Sigmoid colon (tissue), 7 donors: ENCODE data around the gene NR6A1. TPM values are rescaled to one million over a fixed set of nuclear protein-coding genes. Genes with fewer than 3 reads are reported as not detected.

ENCODE experiments used
- DNase-seq: peaks from one replicate; pipeline ENCODE4 v3.0.0-alpha.2; 2019
- H3K27ac ChIP-seq, 4 donors: fragments of 200-600 bp; sonication (generic); one replicate each; pipeline ENCODE4 v1.5.1; 2016 to 2019; ENCODE audit warnings: mild to moderate bottlenecking in 1 of 4
- H3K27me3 ChIP-seq, 3 donors: fragments of 200-600 bp; sonication (generic); one replicate each; pipeline ENCODE4 v1.5.1; 2019; ENCODE audit warnings: mild to moderate bottlenecking in 1 of 3
- H3K36me3 ChIP-seq, 4 donors: fragments of 200-600 bp; sonication (generic); one replicate each; pipeline ENCODE4 v1.5.1; 2016 to 2019
- H3K4me1 ChIP-seq, 4 donors: fragments of 200-600 bp; sonication (generic); one replicate each; pipeline ENCODE4 v1.5.1; 2017 to 2019
- H3K4me3 ChIP-seq, 4 donors: fragments of 200-600 bp; sonication (generic); one replicate each; pipeline ENCODE4 v1.5.1; 2017 to 2019; ENCODE audit warnings: mild to moderate bottlenecking in 2 of 4, moderate library complexity in 1 of 4
- H3K9me3 ChIP-seq, 4 donors: fragments of 200-600 bp in 3 of 4; sonication (generic) in 3 of 4; one replicate each; pipeline versions ENCODE4 v1.5.1 to v1.6.1; 2013 to 2019
- EP300 ChIP-seq, 4 donors: sonication (generic); formaldehyde crosslinking; IDR thresholded peaks; one replicate each; pipeline ENCODE4 v1.6.1; 2017; ENCODE audit warnings: antibody characterized with exemption in 4 of 4
- POLR2A ChIP-seq, 2 donors: fragments of 450-650 bp; IDR thresholded peaks; one replicate each; pipeline ENCODE4 v1.6.1; 2016; ENCODE audit warnings: antibody characterized with exemption in 2 of 2, mild to moderate bottlenecking in 2 of 2, moderate library complexity in 2 of 2
- POLR2AphosphoS5 ChIP-seq, 4 donors: sonication (generic); formaldehyde crosslinking; IDR thresholded peaks; one replicate each; pipeline ENCODE4 v1.6.1; 2017; ENCODE audit warnings: antibody characterized with exemption in 4 of 4
- WGBS, 2 donors: extraction: QIAGEN DNeasy Blood & Tissue Kit; methylation state at CpG; one replicate each; pipeline ENCODE4 v1.1.7; 2013; 5-methylcytosine and 5-hydroxymethylcytosine counted together
- intact Hi-C: fragments of 100-400 bp; cut with DNase I; formaldehyde crosslinking; loops from one replicate; pipeline ENCODE4 v1.15.1; 2023
- polyA plus RNA-seq, 3 donors: library from polyadenylated mRNA; stranded (reverse); fragments of 200-250 nt; gene quantifications; one replicate each; pipeline ENCODE4 v1.2.3, GENCODE V29; 2013
- total RNA-seq, 4 donors: library from RNA; depleted of rRNA; stranded (reverse); fragments of >200 nt; gene quantifications; one replicate each; pipeline ENCODE4 v1.1.0, GENCODE V29; 2016
- TF ChIP-seq, protein P1 (sequence below), 4 experiments: fragments of 450-650 bp in 3 of 4; fragments of 200-600 bp in 1 of 4; IDR thresholded peaks; one replicate each; pipeline ENCODE4 v1.5.1; 2016 to 2019; ENCODE audit warnings: antibody characterized with exemption in 4 of 4, mild to moderate bottlenecking in 3 of 4, moderate library complexity in 2 of 4
- donor health status: healthy with polysubstance abuse.
- donor health status: Bipolar disorder and iron deficiency.
- donor health status: healthy.

Gene NR6A1
- total and polyA plus RNA-seq, 7 donors, result 0.60 to 3.0 (median 1.8) TPM

DNA sequence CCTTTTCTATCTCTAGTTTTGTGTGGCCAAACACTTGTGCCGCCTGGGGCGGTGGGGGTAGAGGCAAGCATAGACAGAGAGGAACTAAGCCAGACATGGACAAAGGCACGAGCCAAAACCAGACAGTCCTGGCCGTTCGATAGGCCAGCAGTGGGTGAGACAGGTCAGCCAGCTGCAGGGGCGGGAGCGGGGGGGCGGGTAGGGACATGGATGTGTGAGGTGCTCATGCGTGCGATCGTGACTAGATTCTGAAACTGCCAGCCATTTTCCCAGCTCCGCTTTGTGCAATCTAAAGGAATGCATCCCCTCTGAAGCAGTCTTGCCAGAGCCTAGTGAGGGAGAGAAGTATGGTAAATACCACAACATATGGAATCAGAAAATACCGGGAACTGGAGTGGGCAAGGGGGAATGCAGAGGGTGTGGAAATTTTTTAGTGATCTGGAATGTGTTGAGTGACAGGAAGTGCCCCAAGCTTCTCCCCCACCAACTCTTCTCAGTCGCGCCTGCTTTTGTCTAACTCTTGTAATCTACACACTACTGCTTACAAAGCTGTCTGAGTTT, 111.9 kb downstream of the NR6A1 start:
- TF ChIP-seq EP300 (IDR thresholded peaks at IDR 0.05) (no peak), POLR2A (IDR thresholded peaks at IDR 0.05) (no peak), POLR2AphosphoS5 (IDR thresholded peaks at IDR 0.05) (peak in 1 of 4 donors; percentile 5)
- TF ChIP-seq, protein P1, sequence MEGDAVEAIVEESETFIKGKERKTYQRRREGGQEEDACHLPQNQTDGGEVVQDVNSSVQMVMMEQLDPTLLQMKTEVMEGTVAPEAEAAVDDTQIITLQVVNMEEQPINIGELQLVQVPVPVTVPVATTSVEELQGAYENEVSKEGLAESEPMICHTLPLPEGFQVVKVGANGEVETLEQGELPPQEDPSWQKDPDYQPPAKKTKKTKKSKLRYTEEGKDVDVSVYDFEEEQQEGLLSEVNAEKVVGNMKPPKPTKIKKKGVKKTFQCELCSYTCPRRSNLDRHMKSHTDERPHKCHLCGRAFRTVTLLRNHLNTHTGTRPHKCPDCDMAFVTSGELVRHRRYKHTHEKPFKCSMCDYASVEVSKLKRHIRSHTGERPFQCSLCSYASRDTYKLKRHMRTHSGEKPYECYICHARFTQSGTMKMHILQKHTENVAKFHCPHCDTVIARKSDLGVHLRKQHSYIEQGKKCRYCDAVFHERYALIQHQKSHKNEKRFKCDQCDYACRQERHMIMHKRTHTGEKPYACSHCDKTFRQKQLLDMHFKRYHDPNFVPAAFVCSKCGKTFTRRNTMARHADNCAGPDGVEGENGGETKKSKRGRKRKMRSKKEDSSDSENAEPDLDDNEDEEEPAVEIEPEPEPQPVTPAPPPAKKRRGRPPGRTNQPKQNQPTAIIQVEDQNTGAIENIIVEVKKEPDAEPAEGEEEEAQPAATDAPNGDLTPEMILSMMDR (IDR thresholded peaks at IDR 0.05), result no peak
- H3K4me3 ChIP-seq, result peak overlapping the region; percentile 44 to 56 (median 50)
- H3K9me3 ChIP-seq, result no peaks in the 10 kb centered on the region
- H3K27ac ChIP-seq, result peak overlapping the region; percentile 76 to 84 (median 78)
- peak; percentile 83 for DNase-seq
- intact Hi-C loops, result loop anchor here (5.0 kb wide), 1 partner anchor 42 kb away; no protein-coding TSS in a partner anchor
- no peaks in the 10 kb centered on the region for H3K27me3 ChIP-seq
- H3K4me1 ChIP-seq, result peaks cover 0 to 17% (median 14%) of the 10 kb centered on the region in 4 donors
- WGBS, 2 donors, result 1% methylated on average over 15 of the region's 15 CpGs
- H3K36me3 ChIP-seq, result no peaks in the 10 kb centered on the region

DNA sequence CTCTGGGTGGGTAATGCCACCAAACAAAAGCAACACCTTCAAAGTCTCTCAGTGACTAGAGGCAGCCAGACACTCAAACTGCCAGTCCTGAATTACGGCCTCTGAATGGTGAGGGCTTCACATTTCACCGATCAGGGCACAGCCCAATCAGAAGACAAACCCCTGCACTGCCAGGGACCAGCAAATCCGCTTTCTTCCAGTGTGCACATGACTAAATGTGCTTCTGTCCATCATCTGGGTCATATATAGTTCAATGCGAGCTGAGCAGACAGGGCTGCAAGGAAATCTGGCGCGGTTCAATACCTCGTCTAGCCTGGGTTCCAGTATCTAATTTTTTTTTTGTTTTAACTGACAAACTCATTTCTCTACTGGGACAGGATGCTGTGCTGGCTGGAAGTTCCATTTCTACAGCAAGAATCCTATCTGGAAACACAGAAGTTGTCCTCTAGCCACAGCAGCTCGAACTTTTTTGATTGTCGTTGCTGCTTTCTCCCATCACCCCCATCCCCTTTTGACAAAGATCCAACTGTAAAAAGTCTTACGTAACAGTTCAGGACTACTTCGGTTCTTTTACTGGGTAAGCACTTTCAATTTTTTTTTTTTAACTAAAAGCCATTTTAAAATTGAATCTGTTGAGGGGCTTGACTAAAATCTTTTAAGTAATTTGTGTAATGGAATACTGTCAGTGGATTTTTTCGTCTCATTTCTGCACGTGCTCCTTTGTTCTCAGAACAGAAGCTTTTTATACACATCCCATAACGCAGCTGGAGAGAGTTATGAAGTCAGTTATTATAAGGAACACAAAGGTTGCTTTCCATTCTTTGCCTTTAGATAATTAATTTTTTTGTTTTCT, 112.7 kb downstream of the NR6A1 start:
- 2 to 4% methylated on average over 14 of the region's 14 CpGs for WGBS, 2 donors
- Histone ChIP-seq H3K9me3 (no peaks in the 10 kb centered on the region), H3K4me1 (peaks cover 0 to 17% (median 14%) of the 10 kb centered on the region in 4 donors), H3K27ac (peak overlapping the region; percentile 76 to 84 (median 78)), H3K36me3 (no peaks in the 10 kb centered on the region), H3K4me3 (peak overlapping the region; percentile 44 to 56 (median 50)), H3K27me3 (no peaks in the 10 kb centered on the region)
- peak in 3 of 4 donors; percentile 59 to 61 (median 61) for TF ChIP-seq POLR2AphosphoS5 (IDR thresholded peaks at IDR 0.05)
- no peak for TF ChIP-seq POLR2A (IDR thresholded peaks at IDR 0.05)
- intact Hi-C loops, result loop anchor here (5.0 kb wide), 1 partner anchor 41 kb away; no protein-coding TSS in a partner anchor
- DNase-seq, result peak; percentile 73

DNA sequence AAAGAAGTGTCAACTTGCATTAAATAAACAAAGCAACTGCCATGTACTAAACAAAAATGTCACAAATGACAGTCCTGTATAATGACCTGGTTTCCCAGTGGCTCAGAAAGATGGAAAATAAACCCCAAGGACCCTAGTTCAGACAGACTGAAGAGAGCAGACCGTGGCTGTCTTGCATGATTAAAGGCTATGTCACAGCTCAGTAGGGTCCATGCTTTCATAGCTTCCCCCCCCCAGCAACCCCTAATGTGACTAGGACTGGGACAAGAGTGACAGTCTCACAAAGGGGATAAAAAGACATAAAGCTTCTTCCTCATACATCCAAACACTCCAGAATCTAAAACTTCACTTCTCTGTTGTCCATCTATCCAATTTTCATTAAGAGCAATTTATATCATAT, 113.6 kb downstream of the NR6A1 start:
- H3K9me3 ChIP-seq, result no peaks in the 10 kb centered on the region
- DNase-seq, result no peak
- peaks cover 0 to 22% (median 11%) of the 10 kb centered on the region in 4 donors for H3K4me1 ChIP-seq
- WGBS, 2 donors, result 70 to 75% methylated on average over 1 of the region's 1 CpG
- TF ChIP-seq EP300 (IDR thresholded peaks at IDR 0.05), result no peak
- TF ChIP-seq POLR2AphosphoS5 (IDR thresholded peaks at IDR 0.05), result no peak
- no peak for TF ChIP-seq POLR2A (IDR thresholded peaks at IDR 0.05)
- TF ChIP-seq, protein P1 (IDR thresholded peaks at IDR 0.05), result no peak
- peak overlapping the region; percentile 76 to 84 (median 78) for H3K27ac ChIP-seq
- H3K36me3 ChIP-seq, result no peaks in the 10 kb centered on the region
- intact Hi-C loops, result loop anchor here (5.0 kb wide), 1 partner anchor 40 kb away; no protein-coding TSS in a partner anchor
- no peak overlapping the region for H3K4me3 ChIP-seq
- H3K27me3 ChIP-seq, result no peaks in the 10 kb centered on the region

DNA sequence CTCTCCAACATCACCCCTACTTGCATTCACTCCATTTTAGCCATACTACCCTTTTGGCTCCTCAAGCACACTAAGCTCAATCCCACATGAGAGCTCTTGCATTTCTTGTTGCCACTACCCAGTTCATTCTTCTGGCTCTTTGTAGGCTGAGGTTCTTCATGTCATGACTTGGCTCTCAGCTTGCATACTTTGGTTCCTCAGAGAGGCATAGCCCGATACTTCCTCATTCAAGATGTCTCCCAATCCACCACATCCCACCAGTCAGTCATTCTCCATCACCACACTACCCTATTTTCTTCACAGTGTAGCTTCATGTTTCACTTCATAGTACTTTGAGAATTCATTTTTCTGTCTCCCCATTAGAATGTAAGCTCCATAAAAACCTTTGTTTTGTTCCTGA, 116.7 kb downstream of the NR6A1 start:
- Histone ChIP-seq H3K4me3 (no peak overlapping the region), H3K4me1 (peaks cover 0 to 19% (median 0%) of the 10 kb centered on the region in 4 donors), H3K9me3 (no peaks in the 10 kb centered on the region), H3K27ac (no peak overlapping the region), H3K36me3 (no peaks in the 10 kb centered on the region), H3K27me3 (no peaks in the 10 kb centered on the region)
- DNase-seq, result no peak
- no peak for TF ChIP-seq EP300 (IDR thresholded peaks at IDR 0.05)
- no peak for TF ChIP-seq POLR2A (IDR thresholded peaks at IDR 0.05)
- no peak for TF ChIP-seq POLR2AphosphoS5 (IDR thresholded peaks at IDR 0.05)
- TF ChIP-seq, protein P1 (IDR thresholded peaks at IDR 0.05), result no peak
- intact Hi-C loops, result no loop called here
- WGBS, 2 donors, result 87 to 89% methylated on average over 1 of the region's 1 CpG
